ENCODE results near the gene S100A3. TPM values are rescaled to one million over a fixed set of nuclear protein-coding genes. Genes with fewer than 3 reads are reported as not detected.

The S100A3 gene
- total RNA-seq, 1 donor from 2014 or later = 1.3 TPM

- Histone ChIP-seq H3K9me3 (no peaks in the 10 kb centered on the region), H3K4me1 (peaks cover 25% of the 10 kb centered on the region), H3K27me3 (no peaks in the 10 kb centered on the region), H3K36me3 (no peaks in the 10 kb centered on the region), H3K27ac (peak overlapping the region; percentile 52), H3K4me3 (no peak overlapping the region)
- intact Hi-C loops (cut with DNase I) = loop anchor here (5.0 to 10.0 kb wide), 2 partner anchors 52 to 60 kb away; partner anchors contain the start of genes S100A1 and S100A13
- ATAC-seq (peak; percentile 90), DNase-seq (peak; percentile 90)
- peak; percentile 88 for TF ChIP-seq CTCF (IDR thresholded peaks at IDR 0.05)
Observed at GRCh38 chr1:153572569-153573015, 23.5 kb upstream of the S100A3 start.

GRCh38 chr1:153571706-153572105 lies 22.6 kb upstream of the S100A3 start:
- Histone ChIP-seq H3K36me3 (no peaks in the 10 kb centered on the region), H3K9me3 (no peaks in the 10 kb centered on the region), H3K27me3 (no peaks in the 10 kb centered on the region), H3K27ac (no peak overlapping the region), H3K4me3 (no peak overlapping the region), H3K4me1 (peaks cover 34% of the 10 kb centered on the region)
- intact Hi-C loops (cut with DNase I) = loop anchor here (5.0 to 10.0 kb wide), 2 partner anchors 53 to 59 kb away; partner anchors contain the start of genes S100A1 and S100A13
- TF ChIP-seq CTCF (IDR thresholded peaks at IDR 0.05) = no peak
- DNase-seq (no peak), ATAC-seq (no peak)

GRCh38 chr1:153570874-153571273 lies 21.8 kb upstream of the S100A3 start:
- no peak overlapping the region for H3K27ac ChIP-seq
- TF ChIP-seq CTCF (IDR thresholded peaks at IDR 0.05) = no peak
- peaks cover 41% of the 10 kb centered on the region for H3K4me1 ChIP-seq
- H3K4me3 ChIP-seq = no peak overlapping the region
- ATAC-seq = no peak
- H3K36me3 ChIP-seq = no peaks in the 10 kb centered on the region
- H3K27me3 ChIP-seq = no peaks in the 10 kb centered on the region
- intact Hi-C loops (cut with DNase I) = loop anchor here (5.0 to 10.0 kb wide), 2 partner anchors 54 to 59 kb away; partner anchors contain the start of genes S100A1 and S100A13
- no peaks in the 10 kb centered on the region for H3K9me3 ChIP-seq
- DNase-seq = no peak

DNA sequence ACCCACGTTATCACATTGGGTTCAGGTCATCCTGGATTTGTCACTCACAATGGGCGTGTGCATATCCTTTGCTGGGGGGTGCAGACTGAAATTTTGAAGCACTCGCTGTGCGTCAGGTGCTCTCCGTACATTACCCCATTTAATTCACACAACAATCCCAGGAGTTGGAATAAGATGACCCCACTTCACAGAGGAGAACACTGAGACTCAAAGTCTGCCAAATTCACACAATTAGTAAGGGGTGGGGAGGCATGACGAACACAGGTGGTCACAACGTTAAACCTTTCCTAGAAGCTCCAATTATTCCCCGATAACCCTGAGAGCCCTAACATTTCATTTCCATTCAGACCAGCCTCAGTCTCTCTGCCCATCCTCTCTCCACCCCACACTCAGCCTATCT lies 20.4 kb upstream of the S100A3 start:
- H3K9me3 ChIP-seq = no peaks in the 10 kb centered on the region
- no peaks in the 10 kb centered on the region for H3K27me3 ChIP-seq
- H3K27ac ChIP-seq = no peak overlapping the region
- TF ChIP-seq CTCF (IDR thresholded peaks at IDR 0.05) = no peak
- DNase-seq (no peak), ATAC-seq (no peak)
- no peaks in the 10 kb centered on the region for H3K36me3 ChIP-seq
- H3K4me1 ChIP-seq = peaks cover 50% of the 10 kb centered on the region
- no peak overlapping the region for H3K4me3 ChIP-seq
- intact Hi-C loops (cut with DNase I) = loop anchor here (5.0 kb wide), 1 partner anchor 37 kb away; no protein-coding TSS in a partner anchor

GRCh38 chr1:153568367-153569099 lies 19.5 kb upstream of the S100A3 start:
- intact Hi-C loops (cut with DNase I) = loop anchor here (5.0 kb wide), 1 partner anchor 36 kb away; no protein-coding TSS in a partner anchor
- Histone ChIP-seq H3K27me3 (no peaks in the 10 kb centered on the region), H3K4me1 (peaks cover 52% of the 10 kb centered on the region), H3K27ac (peak overlapping the region; percentile 95), H3K36me3 (no peaks in the 10 kb centered on the region), H3K9me3 (no peaks in the 10 kb centered on the region), H3K4me3 (peak overlapping the region; percentile 20)
- DNase-seq (peak; percentile 93), ATAC-seq (peak; percentile 65)
- peak; percentile 99 for TF ChIP-seq CTCF (IDR thresholded peaks at IDR 0.05)

Measured in upper lobe of right lung (tissue), 1 donor.